Panc1 (cell line): ENCODE results near the gene MAPK6. TPM values are rescaled to one million over a fixed set of nuclear protein-coding genes. Genes with fewer than 3 reads are reported as not detected.

Source experiments
- ATAC-seq: fragments of 200-7000 bp; cut with Tn5 transposase; 2 replicates; pipeline ENCODE4 v1.9.1; 2020; ENCODE audit warnings: mild to moderate bottlenecking, moderate library complexity
- BruUV-seq: library from RNA; stranded (reverse); fragments of 400-500 nt; replicated peaks from 2 replicates; lab custom pipeline; 2021; lab: Mats Ljungman, UMichigan
- CTCF ChIA-PET: fragments of 300-600 bp; sonication (Branson Sonifier 250); formaldehyde crosslinking; loops from one replicate; lab custom pipeline; 2022; ENCODE audit warnings: antibody characterized with exemption; lab: Charles Lee
- POLR2A ChIA-PET: fragments of 300-600 bp; sonication (Branson Sonifier 250); formaldehyde crosslinking; loops from one replicate; lab custom pipeline; 2022; ENCODE audit warnings: antibody characterized with exemption; lab: Charles Lee
- DNase-seq: peaks from one replicate; pipeline ENCODE4 v3.0.0-alpha.2; 2010; ENCODE audit warnings: low read depth, low spot score
- H3K27ac ChIP-seq: 2 replicates; pipeline ENCODE4 v1.5.1; 2011; ENCODE audit warnings: mild to moderate bottlenecking, low read length, inconsistent platforms
- H3K27me3 ChIP-seq: fragments of 200-500 bp; sonication (Bioruptor generic); 2 replicates; pipeline ENCODE4 v1.6.0; 2014; ENCODE audit warnings: low read length, inconsistent platforms; ENCODE audit not compliant: control insufficient read depth, insufficient read depth
- H3K36me3 ChIP-seq: fragments of 200-500 bp; sonication (Bioruptor generic); 2 replicates; pipeline ENCODE4 v1.5.1; 2014; ENCODE audit warnings: inconsistent platforms, mild to moderate bottlenecking, low read length, moderate library complexity; ENCODE audit not compliant: control insufficient read depth, insufficient read depth
- H3K4me1 ChIP-seq: 2 replicates; pipeline ENCODE4 v1.5.1; 2011; ENCODE audit warnings: inconsistent platforms, mild to moderate bottlenecking, low read length, moderate library complexity; ENCODE audit not compliant: control insufficient read depth, insufficient read depth
- H3K4me3 ChIP-seq, 2 experiments: 2 replicates each; pipeline ENCODE4 v1.5.1; 2011 to 2012; ENCODE audit warnings: low read depth in 2 of 2, low read length in 2 of 2, mild to moderate bottlenecking in 2 of 2, inconsistent platforms in 1 of 2, moderate library complexity in 1 of 2
- H3K9me3 ChIP-seq: fragments of 200-500 bp; sonication (Bioruptor generic); 2 replicates; pipeline ENCODE4 v1.5.1; 2014; ENCODE audit warnings: low read depth, mild to moderate bottlenecking, inconsistent platforms, low read length, moderate library complexity; ENCODE audit not compliant: control insufficient read depth, insufficient read depth
- CTCF ChIP-seq: fragments of 450-650 bp; IDR thresholded peaks from 2 replicates; pipeline ENCODE4 v1.5.1; 2017; ENCODE audit warnings: mild to moderate bottlenecking
- POLR2AphosphoS5 ChIP-seq: IDR thresholded peaks from 2 replicates; pipeline ENCODE4 v1.6.1; 2012; ENCODE audit warnings: mild to moderate bottlenecking, low read depth, low read length, moderate library complexity
- REST ChIP-seq, 2 experiments: IDR thresholded peaks; 2 replicates each; pipeline ENCODE4 v1.6.1; 2011 to 2012; ENCODE audit warnings: low read depth in 2 of 2, control low read depth in 1 of 2, low read length in 1 of 2, mild to moderate bottlenecking in 1 of 2, moderate library complexity in 1 of 2; ENCODE audit not compliant: insufficient read depth in 1 of 2
- SIN3A ChIP-seq: IDR thresholded peaks from 2 replicates; pipeline ENCODE4 v1.6.1; 2012; ENCODE audit warnings: low read depth, mild to moderate bottlenecking, low read length, moderate library complexity, borderline replicate concordance; ENCODE audit not compliant: insufficient read depth
- TCF7L2 ChIP-seq: IDR thresholded peaks from 2 replicates; pipeline ENCODE4 v1.6.1; 2011; ENCODE audit warnings: mild to moderate bottlenecking, low read depth, low read length, inconsistent platforms
- in situ Hi-C: cut with HindIII; loops from 2 replicates; pipeline ENCODE4 v1.10.0; 2016; ENCODE audit warnings: low sequenced_read_pairs, low pct_unique_long_range_greater_than_20kb
- intact Hi-C: fragments of 100-400 bp; cut with micrococcal nuclease; formaldehyde crosslinking; loops from one replicate; pipeline ENCODE4 v1.10.0; 2022; ENCODE audit not compliant: unreplicated experiment
- total RNA-seq: library from RNA; stranded (reverse); gene quantifications from one replicate; pipeline ENCODE4 v1.2.1, GENCODE V29; 2021; ENCODE audit not compliant: unreplicated experiment

The MAPK6 gene
- total RNA-seq, 1 experiment from 2014 or later: 66.6 TPM

GRCh38 chr15:52078197-52078875 lies 59.3 kb downstream of the MAPK6 start:
- intact Hi-C loops: loop anchor here (2.0 kb wide), 1 partner anchor 96 kb away; no protein-coding TSS in a partner anchor
- DNase-seq: no peak

More at GRCh38 chr15:52078197-52078875, 59.3 kb downstream of the MAPK6 start:
- ATAC-seq: no peak; the same call in 1 of the 2 replicates
- in situ Hi-C loops: no loop called here
- Histone ChIP-seq H3K27me3 (no peaks in the 10 kb centered on the region), H3K9me3 (no peaks in the 10 kb centered on the region), H3K4me3 (no peak overlapping the region), H3K36me3 (no peaks in the 10 kb centered on the region), H3K4me1 (peaks cover 8% of the 10 kb centered on the region), H3K27ac (no peak overlapping the region)
- ChIA-PET CTCF (interaction anchor here (0.6 to 1.0 kb wide), 6 partner anchors 11 to 75 kb away, joined by 3 to 6 read pairs (median 4); no protein-coding TSS in a partner anchor), POLR2A (no interaction called here)
- TF ChIP-seq CTCF (no peak), POLR2AphosphoS5 (no peak), SIN3A (no peak), TCF7L2 (no peak), REST (IDR thresholded peaks at IDR 0.05; ENCODE audit: insufficient read depth in 1 of 2, low read depth in 2 of 2, low read length in 1 of 2) (no peak)
- no TSS peak for BruUV-seq
